Activated T-cell treated with anti-CD3 and anti-CD28 coated beads, Interleukin-2, amount 50 U/mL, for 72 hours (primary cell): ENCODE measurements around the gene KRTAP2-3. TPM values are rescaled to one million over a fixed set of nuclear protein-coding genes. Genes with fewer than 3 reads are reported as not detected.
"Not testable (repeated sequence)": the region's sequence is repeated elsewhere in the genome, so short reads cannot be mapped to it uniquely, and the experiment has no call there.

ENCODE experiments used
- ATAC-seq, 2 donors: fragments of 150-1000 bp; cut with Tn5 transposase; replicated peaks in 1 of 2; 2 replicates each; pipeline ENCODE4 v1.10.0; 2021; ENCODE audit warnings: moderate library complexity in 2 of 2, mild to moderate bottlenecking in 1 of 2
- DNase-seq, 2 donors: peaks; one replicate each; pipeline ENCODE4 v3.0.0; 2021 to 2022; ENCODE audit warnings: mixed read lengths in 1 of 2
- H3K27ac Mint-ChIP-seq: one replicate; pipeline ENCODE4 v1.8.0; 2022; ENCODE audit warnings: mild to moderate bottlenecking, moderate library complexity, mixed read lengths
- H3K27me3 Mint-ChIP-seq: one replicate; pipeline ENCODE4 v1.8.0; 2022; ENCODE audit warnings: low read depth, mixed read lengths
- H3K36me3 Mint-ChIP-seq, 2 donors: one replicate each; pipeline ENCODE4 v1.8.0; 2022; ENCODE audit warnings: mixed read lengths in 2 of 2, mild to moderate bottlenecking in 1 of 2; ENCODE audit not compliant: insufficient read depth in 2 of 2
- H3K4me1 Mint-ChIP-seq: one replicate; pipeline ENCODE4 v1.8.0; 2022; ENCODE audit warnings: low read depth, mixed read lengths
- H3K4me3 Mint-ChIP-seq, 2 donors: one replicate each; pipeline ENCODE4 v1.8.0; 2022; ENCODE audit warnings: mild to moderate bottlenecking in 2 of 2, mixed read lengths in 2 of 2, moderate library complexity in 2 of 2
- H3K9me3 Mint-ChIP-seq, 2 donors: one replicate each; pipeline ENCODE4 v1.8.0; 2022; ENCODE audit warnings: mixed read lengths in 2 of 2
- total RNA-seq, 2 donors: library from RNA; stranded (reverse); gene quantifications; one replicate each; pipeline ENCODE4 v1.2.3, GENCODE V29; 2022

KRTAP2-3 gene
- total RNA-seq, 2 donors from 2014 or later = not detected

DNA sequence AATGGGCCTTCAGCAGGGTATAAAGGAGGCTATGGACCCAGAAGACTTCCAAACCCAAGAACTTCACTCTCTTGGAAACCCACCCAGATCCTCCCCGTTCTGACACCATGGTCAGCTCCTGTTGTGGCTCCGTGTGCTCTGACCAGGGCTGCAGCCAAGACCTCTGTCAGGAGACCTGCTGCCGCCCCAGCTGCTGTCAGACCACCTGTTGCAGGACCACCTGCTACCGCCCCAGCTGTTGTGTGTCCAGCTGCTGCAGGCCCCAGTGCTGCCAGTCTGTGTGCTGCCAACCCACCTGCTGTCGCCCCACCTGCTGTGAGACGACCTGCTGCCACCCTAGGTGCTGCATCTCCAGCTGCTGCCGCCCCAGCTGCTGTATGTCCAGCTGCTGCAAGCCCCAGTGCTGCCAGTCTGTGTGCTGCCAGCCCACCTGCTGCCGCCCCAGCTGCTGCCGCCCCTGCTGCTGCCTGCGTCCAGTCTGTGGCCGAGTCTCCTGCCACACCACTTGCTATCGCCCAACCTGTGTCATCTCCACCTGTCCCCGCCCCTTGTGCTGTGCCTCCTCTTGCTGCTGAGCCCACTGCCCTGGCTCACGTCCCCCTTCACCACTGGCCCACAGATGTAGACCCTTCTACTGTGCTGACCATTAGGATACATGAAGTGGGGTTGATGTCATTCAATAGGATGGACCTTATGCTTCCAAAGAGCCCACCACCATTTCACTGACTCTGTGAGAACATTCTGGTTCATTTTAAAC, 24.4 kb upstream of the KRTAP2-3 start, which contains the start of gene KRTAP4-7:
Gene KRTAP4-7, plus strand, starts transcription at position 51 of the 757 bp plus-strand sequence. Its CDS starts 57 bp downstream, at position 108.
- not testable (repeated sequence) for H3K36me3 Mint-ChIP-seq, DNase-seq, H3K4me3 Mint-ChIP-seq, ATAC-seq, H3K9me3 Mint-ChIP-seq, H3K27ac Mint-ChIP-seq, H3K4me1 Mint-ChIP-seq
- peaks cover 10% of the 10 kb centered on the region for H3K27me3 Mint-ChIP-seq

DNA sequence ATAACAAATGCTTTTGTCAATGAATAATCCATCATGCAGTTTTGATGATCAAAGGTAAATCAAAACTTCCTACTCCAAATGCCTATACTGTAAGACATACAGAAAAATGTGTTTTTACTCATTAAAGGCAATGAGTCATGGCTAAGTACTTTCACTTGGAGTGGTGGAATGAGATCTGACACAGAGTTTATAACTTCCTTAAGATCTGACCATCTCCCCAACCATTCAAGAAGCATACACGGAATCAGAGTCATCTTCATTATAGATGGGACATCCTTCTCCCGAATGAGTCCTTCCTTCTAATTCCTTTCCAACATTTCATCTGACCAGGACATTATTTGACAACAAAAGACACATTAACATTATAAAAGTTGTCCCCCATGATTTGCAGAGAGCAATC, 23.5 kb upstream of the KRTAP2-3 start:
- not testable (repeated sequence) for DNase-seq, ATAC-seq, H3K4me1 Mint-ChIP-seq, H3K27ac Mint-ChIP-seq, H3K9me3 Mint-ChIP-seq, H3K4me3 Mint-ChIP-seq, H3K36me3 Mint-ChIP-seq
- H3K27me3 Mint-ChIP-seq = peaks cover 10% of the 10 kb centered on the region

DNA sequence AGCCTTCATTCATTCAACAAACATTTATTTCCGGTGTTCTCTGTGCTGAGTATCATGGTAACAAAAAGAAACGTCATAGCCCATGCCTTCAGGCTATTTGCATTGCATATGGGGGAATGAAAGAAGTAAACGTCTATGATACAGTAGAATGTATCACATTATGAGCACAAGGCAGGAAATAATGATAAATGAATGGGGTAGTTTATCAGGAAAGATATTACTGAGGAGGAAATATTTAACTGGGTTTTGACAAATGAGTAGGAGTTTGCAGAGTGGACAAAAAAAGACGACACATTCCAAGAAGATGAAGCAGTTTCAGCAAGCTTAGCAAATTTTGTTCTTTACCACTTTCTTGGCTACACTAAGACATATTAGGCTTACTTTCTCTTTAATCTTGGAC, 22.7 kb upstream of the KRTAP2-3 start:
- Mint-ChIP-seq H3K9me3 (no peaks in the 10 kb centered on the region), H3K27ac (no peak overlapping the region), H3K4me3 (no peak overlapping the region), H3K27me3 (peaks cover 10% of the 10 kb centered on the region), H3K4me1 (no peaks in the 10 kb centered on the region), H3K36me3 (no peaks in the 10 kb centered on the region)
- ATAC-seq = no peak
- DNase-seq = no peak

DNA sequence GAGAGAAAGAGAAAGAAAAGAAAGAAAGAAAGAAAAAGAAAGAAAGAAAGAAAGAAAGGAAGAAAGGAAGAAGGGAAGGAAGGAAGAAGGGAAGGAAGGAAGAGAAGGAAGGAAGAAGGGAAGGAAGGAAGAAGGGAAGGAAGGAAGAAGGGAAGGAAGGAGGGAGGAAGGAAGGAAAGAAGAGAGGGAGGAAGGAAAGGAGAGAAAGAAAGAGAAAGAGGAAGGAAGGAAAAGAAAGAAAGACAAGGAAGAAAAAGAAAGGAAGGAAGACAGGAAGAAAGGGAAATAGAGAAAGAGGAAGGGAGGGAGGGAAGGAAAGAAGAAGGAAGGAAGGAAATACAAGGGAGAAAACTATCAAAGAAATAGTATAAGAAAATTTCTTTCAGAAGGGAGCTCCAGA, 16.9 kb upstream of the KRTAP2-3 start:
- ATAC-seq = no peak
- H3K9me3 Mint-ChIP-seq = no peaks in the 10 kb centered on the region
- H3K27me3 Mint-ChIP-seq = peaks cover 32% of the 10 kb centered on the region
- no peak for DNase-seq
- H3K27ac Mint-ChIP-seq = no peak overlapping the region
- H3K4me3 Mint-ChIP-seq = no peak overlapping the region
- H3K36me3 Mint-ChIP-seq = no peaks in the 10 kb centered on the region
- no peaks in the 10 kb centered on the region for H3K4me1 Mint-ChIP-seq

DNA sequence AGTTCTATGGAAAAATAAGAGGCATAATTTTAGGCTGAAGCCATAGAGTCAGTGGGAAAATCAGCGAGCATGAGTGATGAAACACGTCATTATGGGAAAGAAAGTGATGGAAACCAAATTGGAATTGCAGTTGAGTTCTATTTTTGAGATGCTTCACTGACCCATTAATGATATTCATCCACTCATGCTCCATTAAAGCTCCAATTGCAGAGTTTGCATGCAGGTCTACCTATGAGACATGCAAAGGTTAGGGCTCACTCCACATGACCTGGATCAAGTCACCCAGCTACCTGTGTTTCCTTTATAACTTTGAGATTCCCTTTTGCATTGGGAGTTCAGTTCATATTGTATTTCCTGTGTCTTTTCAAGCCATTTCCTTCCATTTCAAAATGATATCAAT, 13.8 kb upstream of the KRTAP2-3 start:
- H3K36me3 Mint-ChIP-seq = no peaks in the 10 kb centered on the region
- ATAC-seq (no peak), DNase-seq (no peak)
- H3K27me3 Mint-ChIP-seq = peaks cover 22% of the 10 kb centered on the region
- no peak overlapping the region for H3K27ac Mint-ChIP-seq
- H3K9me3 Mint-ChIP-seq = no peaks in the 10 kb centered on the region
- H3K4me1 Mint-ChIP-seq = no peaks in the 10 kb centered on the region
- H3K4me3 Mint-ChIP-seq = no peak overlapping the region

DNA sequence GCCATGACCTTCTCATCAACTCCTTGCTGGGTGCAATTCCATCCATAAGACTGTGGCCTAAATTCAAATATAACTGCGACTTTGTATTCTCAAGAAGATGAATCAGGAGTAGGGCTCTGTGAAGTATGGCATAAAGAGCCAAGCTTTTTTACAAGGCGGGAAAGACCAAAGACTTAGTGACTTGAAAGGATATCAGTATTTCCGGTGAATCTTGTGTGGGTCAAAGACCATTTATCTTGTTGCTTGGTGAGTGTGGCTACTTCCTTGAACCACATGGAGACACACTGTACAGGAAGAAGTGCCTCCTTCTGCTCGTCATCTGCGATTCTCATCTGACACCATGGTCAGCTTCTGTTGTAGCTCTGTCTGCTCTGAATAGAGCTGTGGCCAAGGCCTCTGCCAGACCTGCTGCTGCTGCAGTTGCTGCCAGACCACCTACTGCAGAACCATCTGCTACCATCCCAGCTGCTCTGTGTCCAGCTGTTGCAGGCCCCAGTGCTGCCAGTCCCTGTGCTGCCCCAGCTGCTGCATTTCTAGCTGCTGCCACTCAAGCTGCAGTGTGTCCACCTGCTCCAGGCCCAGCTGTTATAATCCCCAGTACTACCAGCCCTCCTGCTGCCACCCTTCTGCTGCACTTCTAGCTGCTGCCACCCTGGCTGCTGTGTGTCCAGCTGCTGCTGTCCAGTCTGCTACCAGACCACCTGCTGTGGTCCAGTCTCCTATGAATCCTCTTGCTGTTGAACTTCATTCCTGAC, 11.9 kb upstream of the KRTAP2-3 start:
- H3K27ac Mint-ChIP-seq = no peak overlapping the region
- no peak overlapping the region for H3K4me3 Mint-ChIP-seq
- ATAC-seq = no peak
- no peaks in the 10 kb centered on the region for H3K36me3 Mint-ChIP-seq
- H3K27me3 Mint-ChIP-seq = peaks cover 22% of the 10 kb centered on the region
- H3K4me1 Mint-ChIP-seq = no peaks in the 10 kb centered on the region
- no peak for DNase-seq
- H3K9me3 Mint-ChIP-seq = no peaks in the 10 kb centered on the region

DNA sequence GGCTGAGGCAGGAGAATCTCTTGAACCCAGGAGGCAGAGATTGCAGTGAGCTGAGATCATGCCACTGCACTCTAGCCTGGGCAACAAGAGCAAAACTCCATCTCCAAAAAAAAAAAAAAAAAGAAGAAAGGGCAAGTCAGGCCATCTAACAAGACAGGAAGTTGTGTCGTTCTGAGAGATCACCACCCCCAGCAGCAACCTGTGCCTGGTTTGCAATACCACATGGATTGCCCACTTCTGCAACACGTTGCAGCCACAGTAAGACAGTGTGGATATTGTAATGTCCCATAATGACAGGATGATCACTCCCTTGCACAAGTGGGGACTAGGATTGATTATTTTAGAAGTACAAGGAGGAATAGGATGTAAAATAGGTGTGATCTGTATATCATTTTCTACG, 9.1 kb upstream of the KRTAP2-3 start:
- no peaks in the 10 kb centered on the region for H3K36me3 Mint-ChIP-seq
- no peak overlapping the region for H3K4me3 Mint-ChIP-seq
- ATAC-seq (no peak), DNase-seq (no peak)
- no peaks in the 10 kb centered on the region for H3K27me3 Mint-ChIP-seq
- H3K4me1 Mint-ChIP-seq = no peaks in the 10 kb centered on the region
- H3K27ac Mint-ChIP-seq = no peak overlapping the region
- no peaks in the 10 kb centered on the region for H3K9me3 Mint-ChIP-seq

DNA sequence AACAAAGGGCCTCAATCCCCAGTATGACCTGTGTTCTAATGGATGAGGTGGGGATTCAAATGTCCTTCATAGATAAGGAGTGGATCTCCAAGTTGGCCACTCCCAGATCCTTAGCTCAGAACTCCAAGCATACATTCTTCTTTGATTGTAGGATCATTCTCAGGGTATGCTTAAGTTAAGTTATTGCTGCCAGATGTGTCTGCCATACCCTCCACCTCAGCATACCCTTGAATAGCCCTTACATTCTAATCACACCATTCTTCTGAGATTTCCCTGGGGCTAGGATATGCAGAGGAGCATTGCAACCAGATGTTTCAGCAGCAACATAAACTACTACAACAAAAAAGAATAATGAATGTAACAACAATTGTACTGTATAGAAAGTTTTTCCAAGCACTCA, 7.4 kb upstream of the KRTAP2-3 start:
- H3K36me3 Mint-ChIP-seq = no peaks in the 10 kb centered on the region
- no peaks in the 10 kb centered on the region for H3K9me3 Mint-ChIP-seq
- no peak overlapping the region for H3K4me3 Mint-ChIP-seq
- H3K27ac Mint-ChIP-seq = no peak overlapping the region
- no peaks in the 10 kb centered on the region for H3K27me3 Mint-ChIP-seq
- DNase-seq = no peak
- no peaks in the 10 kb centered on the region for H3K4me1 Mint-ChIP-seq
- no peak for ATAC-seq

DNA sequence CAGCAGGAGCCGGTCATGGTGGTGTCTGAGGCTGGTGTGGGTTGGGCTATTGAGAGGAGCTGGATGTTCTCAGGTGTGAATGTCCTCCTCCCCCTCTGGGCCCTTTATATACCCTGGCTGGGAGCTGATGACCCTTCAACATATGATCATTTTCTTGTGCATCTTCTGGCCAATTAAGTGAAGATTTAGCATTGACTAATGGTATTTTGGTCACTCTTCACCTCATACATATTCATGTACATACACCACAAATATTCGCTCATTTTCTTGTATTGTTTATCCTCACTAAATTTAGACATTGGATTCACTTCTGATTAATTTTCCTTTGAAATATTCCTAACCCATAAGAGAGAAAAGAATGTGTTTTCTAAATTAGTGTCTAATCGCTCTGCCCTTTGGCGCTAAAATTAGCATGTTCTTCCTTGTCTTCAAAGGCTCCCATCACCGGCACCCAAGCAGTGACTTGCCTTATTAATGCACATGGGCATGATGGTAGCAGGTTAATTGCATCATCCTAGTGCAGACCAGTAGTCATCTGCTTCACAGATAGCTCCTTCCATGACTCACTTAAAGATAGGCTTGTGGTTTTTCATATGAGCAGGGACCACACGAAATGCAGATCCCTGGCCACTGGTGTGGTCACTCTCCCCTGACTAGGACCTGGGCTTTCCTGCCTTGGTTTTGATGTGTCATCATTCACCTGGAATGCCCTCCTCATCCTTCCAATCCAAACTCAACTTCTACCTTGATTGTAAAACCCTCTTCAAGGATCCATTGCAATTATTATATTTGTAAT, 6.1 kb upstream of the KRTAP2-3 start, which contains the start of gene KRTAP2-4:
Gene KRTAP2-4, minus strand, starts transcription at position 51 of the 796 bp plus-strand sequence. Its CDS starts 34 bp downstream, at position 17.
- H3K4me1 Mint-ChIP-seq = no peaks in the 10 kb centered on the region
- H3K4me3 Mint-ChIP-seq = no peak within 1 kb of the TSS
- peaks cover 8% of the 10 kb centered on the region for H3K27me3 Mint-ChIP-seq
- no peak within 1 kb of the TSS for H3K27ac Mint-ChIP-seq
- H3K9me3 Mint-ChIP-seq = no peaks in the 10 kb centered on the region
- ATAC-seq = peak in 1 of 2 donors; percentile 52
- DNase-seq = no peak
- H3K36me3 Mint-ChIP-seq = no peaks in the 10 kb centered on the region

DNA sequence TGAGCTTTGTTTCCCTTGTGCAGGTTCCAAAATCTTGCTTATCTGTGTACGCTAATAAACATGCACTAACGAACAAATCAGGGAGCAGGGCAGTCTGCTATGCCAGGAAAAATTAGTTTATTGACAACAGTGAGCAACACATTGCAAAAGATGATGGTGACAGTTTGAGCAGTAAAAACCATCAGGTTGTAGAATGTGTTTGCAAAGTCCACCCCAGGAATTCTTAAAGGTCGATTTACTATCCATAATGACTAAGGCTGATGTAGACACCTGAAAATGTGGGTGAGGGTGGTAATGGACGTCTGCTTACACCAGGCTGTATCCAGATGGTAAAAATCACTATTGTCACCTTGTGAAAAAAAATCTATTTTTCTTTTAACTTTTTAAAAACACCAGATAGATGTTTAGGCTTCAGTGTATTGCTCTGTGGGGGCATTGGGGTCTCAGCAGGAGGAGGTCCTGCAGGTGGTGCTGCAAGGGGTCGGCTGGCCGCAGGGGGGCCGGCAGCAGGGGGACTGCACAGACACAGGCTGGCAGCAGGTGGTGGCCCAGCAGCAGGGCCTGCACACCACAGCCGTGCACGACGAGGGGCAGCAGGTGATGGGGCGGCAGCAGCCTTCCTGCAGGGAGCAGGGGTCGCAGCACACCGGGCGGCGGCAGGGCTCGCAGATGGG, 5.2 kb upstream of the KRTAP2-3 start:
- H3K9me3 Mint-ChIP-seq, DNase-seq, ATAC-seq, H3K36me3 Mint-ChIP-seq, H3K4me1 Mint-ChIP-seq, H3K4me3 Mint-ChIP-seq, H3K27ac Mint-ChIP-seq: not testable (repeated sequence)
- H3K27me3 Mint-ChIP-seq = peaks cover 15% of the 10 kb centered on the region

DNA sequence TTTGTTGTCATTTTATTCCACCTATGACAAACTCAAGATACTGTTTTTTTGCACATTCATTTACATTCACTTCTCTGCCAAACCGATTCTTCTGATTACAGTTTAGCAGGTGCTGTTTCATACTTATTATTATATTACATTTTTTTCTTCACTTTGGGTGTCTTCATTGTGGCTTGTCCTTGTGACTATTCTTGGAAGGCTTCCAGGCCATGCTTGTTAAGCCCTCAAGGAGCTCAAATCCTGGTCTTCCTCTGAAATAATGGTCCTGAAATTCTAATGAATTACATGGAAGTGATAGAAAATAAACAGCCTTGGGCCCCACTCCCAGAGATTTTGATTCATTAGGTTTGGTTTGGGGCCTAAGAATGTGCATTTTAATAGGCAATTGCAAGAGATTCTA, 4.4 kb upstream of the KRTAP2-3 start:
- Mint-ChIP-seq H3K4me1 (no peaks in the 10 kb centered on the region), H3K9me3 (no peaks in the 10 kb centered on the region), H3K27me3 (peaks cover 21% of the 10 kb centered on the region), H3K4me3 (no peak overlapping the region), H3K27ac (no peak overlapping the region), H3K36me3 (no peaks in the 10 kb centered on the region)
- ATAC-seq = no peak
- no peak for DNase-seq

DNA sequence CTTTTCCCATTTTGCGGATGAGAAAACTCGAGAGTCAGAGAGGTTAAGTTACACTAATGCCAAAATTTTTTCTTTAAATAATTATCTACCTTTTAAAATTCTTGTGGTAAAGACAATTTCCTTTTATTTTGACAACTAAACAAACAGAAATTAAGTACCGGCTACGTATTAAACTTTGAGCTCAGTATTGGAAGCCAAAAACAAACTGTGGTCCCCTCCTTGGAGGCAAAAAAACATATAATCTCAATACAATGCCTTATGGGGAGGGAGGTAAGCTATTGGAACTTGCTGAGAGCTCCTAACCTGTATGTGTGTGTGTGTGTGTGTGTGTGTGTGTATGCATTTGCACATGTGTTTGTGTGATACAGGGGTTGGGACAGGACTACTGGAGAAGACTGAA, 3.5 kb upstream of the KRTAP2-3 start:
- H3K9me3 Mint-ChIP-seq = no peaks in the 10 kb centered on the region
- no peak for ATAC-seq
- no peaks in the 10 kb centered on the region for H3K36me3 Mint-ChIP-seq

More for the DNA sequence above, 3.5 kb upstream of the KRTAP2-3 start:
- H3K4me3 Mint-ChIP-seq = no peak overlapping the region
- no peak for DNase-seq
- H3K27ac Mint-ChIP-seq = no peak overlapping the region
- H3K27me3 Mint-ChIP-seq = peaks cover 30% of the 10 kb centered on the region
- no peaks in the 10 kb centered on the region for H3K4me1 Mint-ChIP-seq
